GM23338 (cell line): ENCODE measurements around the gene NCOA6.

ENCODE experiments used
- CREB1 ChIP-seq: fragments of 250-450 bp; sonication (Bioruptor Pico); IDR thresholded peaks from 2 replicates; pipeline ENCODE4 v1.5.0; 2020; ENCODE audit warnings: low read depth, mild to moderate bottlenecking, moderate library complexity
- EZH2 ChIP-seq: fragments of 200-600 bp; sonication (generic); IDR thresholded peaks from one replicate; pipeline ENCODE4 v1.8.0; 2017; ENCODE audit warnings: antibody characterized with exemption, mild to moderate bottlenecking, low read depth; ENCODE audit not compliant: unreplicated experiment
- EZH2phosphoT487 ChIP-seq: fragments of 200-600 bp; sonication (generic); IDR thresholded peaks from one replicate; pipeline ENCODE4 v1.8.1; 2018; ENCODE audit warnings: antibody characterized with exemption; ENCODE audit not compliant: unreplicated experiment
- JUNB ChIP-seq: IDR thresholded peaks from one replicate; pipeline ENCODE4 v1.6.1; 2016; ENCODE audit warnings: antibody characterized with exemption; ENCODE audit not compliant: unreplicated experiment
- POLR2AphosphoS5 ChIP-seq: IDR thresholded peaks from 2 replicates; pipeline ENCODE4 v1.6.1; 2016; ENCODE audit warnings: antibody characterized with exemption, low read depth
- ZNF331 ChIP-seq: fragments of 250-450 bp; sonication (Bioruptor Pico); IDR thresholded peaks from 2 replicates; pipeline ENCODE4 v1.5.0; 2020; ENCODE audit warnings: low read depth, mild to moderate bottlenecking, moderate library complexity
- TF ChIP-seq, protein P1 (sequence below): IDR thresholded peaks from 2 replicates; pipeline ENCODE4 v1.6.1; 2016; ENCODE audit warnings: antibody characterized with exemption
- TF ChIP-seq, protein P2 (sequence below), 2 experiments: fragments of 200-600 bp in 1 of 2; sonication (generic) in 1 of 2; conservative IDR thresholded peaks; 2 replicates each; pipeline versions ENCODE4 v1.5.1 to v1.6.1; 2016 to 2017; ENCODE audit warnings: antibody characterized with exemption in 2 of 2, low read depth in 2 of 2, mild to moderate bottlenecking in 2 of 2, moderate library complexity in 1 of 2
- TF ChIP-seq, protein P3 (sequence below): IDR thresholded peaks from one replicate; pipeline ENCODE4 v1.6.1; 2018; ENCODE audit warnings: antibody characterized with exemption; ENCODE audit not compliant: unreplicated experiment

DNA sequence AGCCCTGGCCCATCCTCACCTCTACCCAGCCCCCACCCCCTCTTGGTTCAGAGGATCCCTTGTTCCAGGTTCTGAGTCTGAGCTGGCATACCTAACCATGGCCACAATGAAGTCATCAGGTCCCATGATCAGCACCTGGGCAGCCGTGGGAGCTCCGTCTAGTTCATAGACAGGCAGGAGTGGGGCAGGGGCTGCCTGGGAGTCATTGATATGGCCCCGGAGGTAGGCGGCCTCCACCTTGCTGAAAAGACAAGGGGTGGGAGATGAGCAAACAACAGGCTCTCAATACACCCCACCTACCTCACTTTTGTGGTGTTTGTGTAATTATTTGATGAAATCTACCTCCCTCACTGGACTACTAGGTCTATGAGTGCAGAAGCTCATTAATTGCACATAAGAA, 26.8 kb upstream of the NCOA6 start:
- TF ChIP-seq, protein P1, sequence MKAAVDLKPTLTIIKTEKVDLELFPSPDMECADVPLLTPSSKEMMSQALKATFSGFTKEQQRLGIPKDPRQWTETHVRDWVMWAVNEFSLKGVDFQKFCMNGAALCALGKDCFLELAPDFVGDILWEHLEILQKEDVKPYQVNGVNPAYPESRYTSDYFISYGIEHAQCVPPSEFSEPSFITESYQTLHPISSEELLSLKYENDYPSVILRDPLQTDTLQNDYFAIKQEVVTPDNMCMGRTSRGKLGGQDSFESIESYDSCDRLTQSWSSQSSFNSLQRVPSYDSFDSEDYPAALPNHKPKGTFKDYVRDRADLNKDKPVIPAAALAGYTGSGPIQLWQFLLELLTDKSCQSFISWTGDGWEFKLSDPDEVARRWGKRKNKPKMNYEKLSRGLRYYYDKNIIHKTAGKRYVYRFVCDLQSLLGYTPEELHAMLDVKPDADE, result no peak
- TF ChIP-seq EZH2 (no peak), POLR2AphosphoS5 (no peak), JUNB (no peak), ZNF331 (CRISPR knock-in tag) (no peak), EZH2phosphoT487 (no peak), CREB1 (no peak)
- TF ChIP-seq, protein P2, sequence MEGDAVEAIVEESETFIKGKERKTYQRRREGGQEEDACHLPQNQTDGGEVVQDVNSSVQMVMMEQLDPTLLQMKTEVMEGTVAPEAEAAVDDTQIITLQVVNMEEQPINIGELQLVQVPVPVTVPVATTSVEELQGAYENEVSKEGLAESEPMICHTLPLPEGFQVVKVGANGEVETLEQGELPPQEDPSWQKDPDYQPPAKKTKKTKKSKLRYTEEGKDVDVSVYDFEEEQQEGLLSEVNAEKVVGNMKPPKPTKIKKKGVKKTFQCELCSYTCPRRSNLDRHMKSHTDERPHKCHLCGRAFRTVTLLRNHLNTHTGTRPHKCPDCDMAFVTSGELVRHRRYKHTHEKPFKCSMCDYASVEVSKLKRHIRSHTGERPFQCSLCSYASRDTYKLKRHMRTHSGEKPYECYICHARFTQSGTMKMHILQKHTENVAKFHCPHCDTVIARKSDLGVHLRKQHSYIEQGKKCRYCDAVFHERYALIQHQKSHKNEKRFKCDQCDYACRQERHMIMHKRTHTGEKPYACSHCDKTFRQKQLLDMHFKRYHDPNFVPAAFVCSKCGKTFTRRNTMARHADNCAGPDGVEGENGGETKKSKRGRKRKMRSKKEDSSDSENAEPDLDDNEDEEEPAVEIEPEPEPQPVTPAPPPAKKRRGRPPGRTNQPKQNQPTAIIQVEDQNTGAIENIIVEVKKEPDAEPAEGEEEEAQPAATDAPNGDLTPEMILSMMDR (conservative IDR thresholded peaks at IDR 0.05; ENCODE audit: low read depth in 2 of 2), result no peak
- TF ChIP-seq, protein P3, sequence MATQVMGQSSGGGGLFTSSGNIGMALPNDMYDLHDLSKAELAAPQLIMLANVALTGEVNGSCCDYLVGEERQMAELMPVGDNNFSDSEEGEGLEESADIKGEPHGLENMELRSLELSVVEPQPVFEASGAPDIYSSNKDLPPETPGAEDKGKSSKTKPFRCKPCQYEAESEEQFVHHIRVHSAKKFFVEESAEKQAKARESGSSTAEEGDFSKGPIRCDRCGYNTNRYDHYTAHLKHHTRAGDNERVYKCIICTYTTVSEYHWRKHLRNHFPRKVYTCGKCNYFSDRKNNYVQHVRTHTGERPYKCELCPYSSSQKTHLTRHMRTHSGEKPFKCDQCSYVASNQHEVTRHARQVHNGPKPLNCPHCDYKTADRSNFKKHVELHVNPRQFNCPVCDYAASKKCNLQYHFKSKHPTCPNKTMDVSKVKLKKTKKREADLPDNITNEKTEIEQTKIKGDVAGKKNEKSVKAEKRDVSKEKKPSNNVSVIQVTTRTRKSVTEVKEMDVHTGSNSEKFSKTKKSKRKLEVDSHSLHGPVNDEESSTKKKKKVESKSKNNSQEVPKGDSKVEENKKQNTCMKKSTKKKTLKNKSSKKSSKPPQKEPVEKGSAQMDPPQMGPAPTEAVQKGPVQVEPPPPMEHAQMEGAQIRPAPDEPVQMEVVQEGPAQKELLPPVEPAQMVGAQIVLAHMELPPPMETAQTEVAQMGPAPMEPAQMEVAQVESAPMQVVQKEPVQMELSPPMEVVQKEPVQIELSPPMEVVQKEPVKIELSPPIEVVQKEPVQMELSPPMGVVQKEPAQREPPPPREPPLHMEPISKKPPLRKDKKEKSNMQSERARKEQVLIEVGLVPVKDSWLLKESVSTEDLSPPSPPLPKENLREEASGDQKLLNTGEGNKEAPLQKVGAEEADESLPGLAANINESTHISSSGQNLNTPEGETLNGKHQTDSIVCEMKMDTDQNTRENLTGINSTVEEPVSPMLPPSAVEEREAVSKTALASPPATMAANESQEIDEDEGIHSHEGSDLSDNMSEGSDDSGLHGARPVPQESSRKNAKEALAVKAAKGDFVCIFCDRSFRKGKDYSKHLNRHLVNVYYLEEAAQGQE, result no peak
